Activated naive CD4-positive, alpha-beta T cell treated with anti-CD3 and anti-CD28 coated beads, Interleukin-2, amount 50 U/mL, for 24 hours (primary cell): ENCODE measurements around the gene DACT1.

ENCODE experiments used
- H3K27ac Mint-ChIP-seq: one replicate; pipeline ENCODE4 v1.8.0; 2021; ENCODE audit warnings: mild to moderate bottlenecking, mixed read lengths
- H3K27me3 Mint-ChIP-seq: one replicate; pipeline ENCODE4 v1.8.0; 2021; ENCODE audit warnings: mixed read lengths
- H3K36me3 Mint-ChIP-seq: one replicate; pipeline ENCODE4 v1.8.0; 2021; ENCODE audit warnings: mixed read lengths
- H3K4me1 Mint-ChIP-seq: one replicate; pipeline ENCODE4 v1.8.0; 2021; ENCODE audit warnings: mixed read lengths
- H3K4me3 Mint-ChIP-seq: one replicate; pipeline ENCODE4 v1.8.0; 2021; ENCODE audit warnings: mild to moderate bottlenecking, mixed read lengths
- H3K9me3 Mint-ChIP-seq: one replicate; pipeline ENCODE4 v1.8.0; 2021; ENCODE audit warnings: mixed read lengths

The DACT1 gene

GRCh38 chr14:58671024-58671423 is 33.3 kb downstream of the DACT1 start:
- no peaks in the 10 kb centered on the region for H3K27me3 Mint-ChIP-seq
- H3K36me3 Mint-ChIP-seq: no peaks in the 10 kb centered on the region
- no peak overlapping the region for H3K4me3 Mint-ChIP-seq
- no peak overlapping the region for H3K27ac Mint-ChIP-seq
- H3K9me3 Mint-ChIP-seq: no peaks in the 10 kb centered on the region
- H3K4me1 Mint-ChIP-seq: peaks cover 2% of the 10 kb centered on the region

GRCh38 chr14:58671436-58671835 is 33.7 kb downstream of the DACT1 start:
- Mint-ChIP-seq H3K9me3 (no peaks in the 10 kb centered on the region), H3K27ac (no peak overlapping the region), H3K4me3 (no peak overlapping the region), H3K36me3 (no peaks in the 10 kb centered on the region), H3K4me1 (no peaks in the 10 kb centered on the region), H3K27me3 (no peaks in the 10 kb centered on the region)

GRCh38 chr14:58673722-58674121 is 36.0 kb downstream of the DACT1 start:
- Mint-ChIP-seq H3K27me3 (no peaks in the 10 kb centered on the region), H3K36me3 (peaks cover 1% of the 10 kb centered on the region), H3K27ac (no peak overlapping the region), H3K4me1 (no peaks in the 10 kb centered on the region), H3K4me3 (no peak overlapping the region), H3K9me3 (no peaks in the 10 kb centered on the region)

GRCh38 chr14:58677001-58677400 is 39.2 kb downstream of the DACT1 start:
- no peaks in the 10 kb centered on the region for H3K9me3 Mint-ChIP-seq
- H3K27ac Mint-ChIP-seq: no peak overlapping the region
- peaks cover 1% of the 10 kb centered on the region for H3K36me3 Mint-ChIP-seq
- H3K4me3 Mint-ChIP-seq: no peak overlapping the region
- H3K4me1 Mint-ChIP-seq: no peaks in the 10 kb centered on the region
- no peaks in the 10 kb centered on the region for H3K27me3 Mint-ChIP-seq

- no peaks in the 10 kb centered on the region for H3K27me3 Mint-ChIP-seq
- H3K9me3 Mint-ChIP-seq: no peaks in the 10 kb centered on the region
- H3K36me3 Mint-ChIP-seq: peaks cover 1% of the 10 kb centered on the region
- H3K27ac Mint-ChIP-seq: no peak overlapping the region
- no peak overlapping the region for H3K4me3 Mint-ChIP-seq
- H3K4me1 Mint-ChIP-seq: peaks cover 4% of the 10 kb centered on the region
These were observed 39.8 kb downstream of the DACT1 start for GRCh38 chr14:58677517-58677916.

- Mint-ChIP-seq H3K4me3 (no peak overlapping the region), H3K9me3 (no peaks in the 10 kb centered on the region), H3K27me3 (no peaks in the 10 kb centered on the region), H3K36me3 (peaks cover 1% of the 10 kb centered on the region), H3K27ac (no peak overlapping the region), H3K4me1 (peaks cover 4% of the 10 kb centered on the region)
These were observed 40.2 kb downstream of the DACT1 start for GRCh38 chr14:58677996-58678395.

- Mint-ChIP-seq H3K27me3 (no peaks in the 10 kb centered on the region), H3K4me1 (peaks cover 8% of the 10 kb centered on the region), H3K9me3 (no peaks in the 10 kb centered on the region), H3K4me3 (no peak overlapping the region), H3K27ac (no peak overlapping the region), H3K36me3 (peaks cover 1% of the 10 kb centered on the region)
These were observed 42.9 kb downstream of the DACT1 start for GRCh38 chr14:58680698-58681097.

- no peak overlapping the region for H3K27ac Mint-ChIP-seq
- H3K4me3 Mint-ChIP-seq: no peak overlapping the region
- peaks cover 6% of the 10 kb centered on the region for H3K9me3 Mint-ChIP-seq
- peaks cover 6% of the 10 kb centered on the region for H3K4me1 Mint-ChIP-seq
- no peaks in the 10 kb centered on the region for H3K27me3 Mint-ChIP-seq
- H3K36me3 Mint-ChIP-seq: peaks cover 2% of the 10 kb centered on the region
These were observed 49.6 kb downstream of the DACT1 start for GRCh38 chr14:58687232-58687795.

- H3K27me3 Mint-ChIP-seq: no peaks in the 10 kb centered on the region
These were observed 53.2 kb downstream of the DACT1 start for GRCh38 chr14:58690801-58691516.

GRCh38 chr14:58693048-58693447 is 55.3 kb downstream of the DACT1 start:
- H3K27ac Mint-ChIP-seq: no peak overlapping the region
- H3K9me3 Mint-ChIP-seq: peaks cover 6% of the 10 kb centered on the region
- peaks cover 2% of the 10 kb centered on the region for H3K36me3 Mint-ChIP-seq
- H3K4me3 Mint-ChIP-seq: no peak overlapping the region
- no peaks in the 10 kb centered on the region for H3K4me1 Mint-ChIP-seq
- H3K27me3 Mint-ChIP-seq: no peaks in the 10 kb centered on the region

More at GRCh38 chr14:58690801-58691516, 53.2 kb downstream of the DACT1 start:
- Mint-ChIP-seq H3K27ac (no peak overlapping the region), H3K4me3 (no peak overlapping the region), H3K36me3 (peaks cover 2% of the 10 kb centered on the region), H3K9me3 (peaks cover 6% of the 10 kb centered on the region), H3K4me1 (no peaks in the 10 kb centered on the region)

- Mint-ChIP-seq H3K27ac (no peak overlapping the region), H3K9me3 (no peaks in the 10 kb centered on the region), H3K4me3 (no peak overlapping the region), H3K36me3 (no peaks in the 10 kb centered on the region), H3K27me3 (no peaks in the 10 kb centered on the region), H3K4me1 (no peaks in the 10 kb centered on the region)
These were observed 57.8 kb downstream of the DACT1 start for GRCh38 chr14:58695514-58695913.

- peaks cover 2% of the 10 kb centered on the region for H3K36me3 Mint-ChIP-seq
These were observed 59.6 kb downstream of the DACT1 start for GRCh38 chr14:58697266-58697929.

More at GRCh38 chr14:58697266-58697929, 59.6 kb downstream of the DACT1 start:
- Mint-ChIP-seq H3K27ac (no peak overlapping the region), H3K9me3 (no peaks in the 10 kb centered on the region), H3K27me3 (no peaks in the 10 kb centered on the region), H3K4me3 (no peak overlapping the region), H3K4me1 (no peaks in the 10 kb centered on the region)
